HCT116 (cell line): ENCODE measurements around the gene CARD6. TPM values are rescaled to one million over a fixed set of nuclear protein-coding genes. Genes with fewer than 3 reads are reported as not detected.
A peak's percentile ranks its signal among the peaks of the same experiment; 100 is the strongest.

Source experiments
- ATAC-seq: fragments of 200-7000 bp; cut with Tn5 transposase; 2 replicates; pipeline ENCODE4 v1.9.1; 2020; ENCODE audit warnings: mild to moderate bottlenecking, moderate library complexity
- BruUV-seq: library from RNA; stranded (reverse); fragments of 400-500 nt; replicated peaks from 2 replicates; lab custom pipeline; 2021; lab: Mats Ljungman, UMichigan
- CTCF ChIA-PET: fragments of 300-600 bp; sonication (Branson Sonifier 250); formaldehyde crosslinking; loops from one replicate; lab custom pipeline; 2021; ENCODE audit warnings: antibody characterized with exemption; lab: Charles Lee
- POLR2A ChIA-PET: fragments of 300-600, 350-600 bp; sonication (Branson Sonifier 250); formaldehyde crosslinking; loops from one replicate; lab custom pipeline; 2021; ENCODE audit warnings: antibody characterized with exemption; lab: Charles Lee
- RAD21 ChIA-PET, 2 experiments: fragments of 300-600 bp; sonication (Branson Sonifier 250); formaldehyde crosslinking; loops; one replicate each; lab custom pipeline; 2023; ENCODE audit warnings: low total read pairs in 2 of 2; ENCODE audit not compliant: uncharacterized antibody in 2 of 2, unreplicated experiment in 2 of 2, low non-redundant PET in 1 of 2; lab: Charles Lee
- DNase-seq: peaks from one replicate; pipeline ENCODE4 v3.0.0-alpha.2; 2010; ENCODE audit warnings: low read depth, low spot score
- H2AFZ ChIP-seq: fragments of 200-600 bp; shearing (Covaris generic), sonication (generic); 2 replicates; pipeline ENCODE4 v1.6.1; 2017; ENCODE audit warnings: low read depth, mixed run types, mixed read lengths, antibody characterized with exemption, low read length; ENCODE audit not compliant: poor library complexity, severe bottlenecking
- H3K27ac ChIP-seq: 2 replicates; pipeline ENCODE4 v1.5.1; 2012; ENCODE audit warnings: low read depth, low read length
- H3K27me3 ChIP-seq: fragments of 200-600 bp; sonication (generic); 2 replicates; pipeline ENCODE4 v1.6.1; 2016; ENCODE audit warnings: mixed run types, low read length, mixed read lengths; ENCODE audit not compliant: insufficient read depth
- H3K36me3 ChIP-seq, 2 experiments: fragments of 200-500 bp in 1 of 2; fragments of 200-600 bp in 1 of 2; sonication (Bioruptor generic) in 1 of 2; sonication (generic) in 1 of 2; 2 replicates each; pipeline versions ENCODE4 v1.5.1 to v1.6.1; 2014 to 2016; ENCODE audit warnings: low read length in 2 of 2, inconsistent platforms in 1 of 2, mixed read lengths in 1 of 2, mixed run types in 1 of 2; ENCODE audit not compliant: insufficient read depth in 2 of 2, control insufficient read depth in 1 of 2
- H3K4me1 ChIP-seq, 2 experiments: fragments of 200-600 bp in 1 of 2; sonication (generic) in 1 of 2; 2 replicates each; pipeline versions ENCODE4 v1.5.1 to v1.6.1; 2012 to 2017; ENCODE audit warnings: low read length in 2 of 2, inconsistent platforms in 1 of 2, mild to moderate bottlenecking in 1 of 2, mixed read lengths in 1 of 2, mixed run types in 1 of 2, moderate library complexity in 1 of 2; ENCODE audit not compliant: insufficient read depth in 2 of 2, control insufficient read depth in 1 of 2
- H3K4me2 ChIP-seq: fragments of 200-600 bp; sonication (generic); 2 replicates; pipeline ENCODE4 v1.6.1; 2017; ENCODE audit warnings: mixed run types, low read length, mixed read lengths
- H3K4me3 ChIP-seq, 2 experiments: fragments of 200-600 bp in 1 of 2; sonication (generic) in 1 of 2; replicated peaks in 1 of 2; 2 replicates each; pipeline ENCODE4 v1.5.1; 2011 to 2016; ENCODE audit warnings: low read length in 2 of 2, control low read depth in 1 of 2, low read depth in 1 of 2, mild to moderate bottlenecking in 1 of 2, mixed read lengths in 1 of 2, mixed run types in 1 of 2
- H3K79me2 ChIP-seq: fragments of 200-600 bp; sonication (generic); 2 replicates; pipeline ENCODE4 v1.6.1; 2017; ENCODE audit warnings: mild to moderate bottlenecking, mixed run types, low read length, moderate library complexity, mixed read lengths; ENCODE audit not compliant: insufficient read depth
- H3K9ac ChIP-seq: fragments of 200-600 bp; sonication (generic); 2 replicates; pipeline ENCODE4 v1.6.1; 2016; ENCODE audit warnings: low read length, mixed read lengths
- H3K9me2 ChIP-seq: fragments of 200-600 bp; sonication (generic), shearing (Covaris generic); 2 replicates; pipeline ENCODE4 v1.6.1; 2017; ENCODE audit warnings: mixed run types, mild to moderate bottlenecking, moderate library complexity; ENCODE audit not compliant: insufficient read depth
- H3K9me3 ChIP-seq, 2 experiments: fragments of 200-500 bp in 1 of 2; fragments of 200-600 bp in 1 of 2; sonication (Bioruptor generic) in 1 of 2; sonication (generic) in 1 of 2; 2 replicates each; pipeline ENCODE4 v1.6.1; 2014 to 2017; ENCODE audit warnings: low read length in 2 of 2, mixed read lengths in 2 of 2, inconsistent platforms in 1 of 2, low read depth in 1 of 2, mild to moderate bottlenecking in 1 of 2, mixed run types in 1 of 2, moderate library complexity in 1 of 2; ENCODE audit not compliant: control insufficient read depth in 1 of 2, insufficient read depth in 1 of 2
- H4K20me1 ChIP-seq: fragments of 200-600 bp; sonication (generic), shearing (Covaris generic); 2 replicates; pipeline ENCODE4 v1.6.1; 2017; ENCODE audit warnings: mixed run types, mild to moderate bottlenecking, moderate library complexity; ENCODE audit not compliant: insufficient read depth
- ATF3 ChIP-seq: IDR thresholded peaks from 2 replicates; pipeline ENCODE4 v1.6.1; 2012
- EGR1 ChIP-seq: IDR thresholded peaks from 2 replicates; pipeline ENCODE4 v1.6.1; 2012; ENCODE audit warnings: low read depth
- POLR2AphosphoS5 ChIP-seq: IDR thresholded peaks from 2 replicates; pipeline ENCODE4 v1.6.1; 2011; ENCODE audit warnings: mild to moderate bottlenecking, low read depth, low read length, moderate library complexity
- YY1 ChIP-seq: IDR thresholded peaks from 2 replicates; pipeline ENCODE4 v1.6.1; 2011; ENCODE audit warnings: low read length, low read depth, moderate library complexity, mild to moderate bottlenecking; ENCODE audit not compliant: insufficient replicate concordance; ENCODE audit errors: extremely low read depth
- ZBTB33 ChIP-seq: IDR thresholded peaks from 2 replicates; pipeline ENCODE4 v1.6.1; 2011; ENCODE audit warnings: mild to moderate bottlenecking, low read length, moderate library complexity; ENCODE audit not compliant: insufficient replicate concordance; ENCODE audit errors: extremely low read depth
- intact Hi-C: fragments of 100-400 bp; cut with micrococcal nuclease; formaldehyde crosslinking; loops from 2 replicates; pipeline ENCODE4 v1.10.0; 2022
- total RNA-seq: library from RNA; stranded (reverse); gene quantifications from one replicate; pipeline ENCODE4 v1.2.1, GENCODE V29; 2021; ENCODE audit not compliant: unreplicated experiment

The CARD6 gene
- total RNA-seq, 1 experiment from 2014 or later = not detected

GRCh38 chr5:40831346-40832210, 9.6 kb upstream of the CARD6 start:
- TF ChIP-seq YY1 = no peak
- TF ChIP-seq EGR1 = no peak
- TF ChIP-seq POLR2AphosphoS5 = no peak
- TF ChIP-seq ATF3 = no peak
- no peak for TF ChIP-seq ZBTB33
- TF ChIP-seq, all 23 proteins: peak for 0
- Histone ChIP-seq H4K20me1 (peaks cover 68% of the 10 kb centered on the region; the same call in 1 of the 2 replicates), H3K27ac (peak overlapping the region; percentile 4; the same call in 1 of the 2 replicates), H3K4me1 (peaks cover 7 to 20% of the 10 kb centered on the region in 2 experiments; a peak in 3 of 4 replicates), H3K9me2 (no peaks in the 10 kb centered on the region), H3K4me2 (no peak overlapping the region), H3K9ac (no peak overlapping the region), H3K4me3 (no peak overlapping the region), H3K27me3 (no peaks in the 10 kb centered on the region), H3K36me3 (peaks cover 65 to 79% of the 10 kb centered on the region in 2 experiments), H3K79me2 (peaks cover 75% of the 10 kb centered on the region), H3K9me3 (no peaks in the 10 kb centered on the region), H2AFZ (no peak overlapping the region)
- ChIA-PET CTCF (no interaction called here), POLR2A (no interaction called here), RAD21 (no interaction called here)
- BruUV-seq = no TSS peak
- no peak for DNase-seq
- ATAC-seq = no peak
- intact Hi-C loops = no loop called here
